ENCODE measurements around the gene AGPS. TPM values are rescaled to one million over a fixed set of nuclear protein-coding genes. Genes with fewer than 3 reads are reported as not detected.
"Not testable (repeated sequence)": the region's sequence is repeated elsewhere in the genome, so short reads cannot be mapped to it uniquely, and the experiment has no call there.

AGPS gene
- total RNA-seq, 1 experiment from 2014 or later: 46.7 TPM

GRCh38 chr2:177455187-177455586 is 62.6 kb downstream of the AGPS start:
- Histone ChIP-seq H3K27me3 (replicated peaks; ENCODE audit: insufficient read depth, low read depth, low read length, poor library complexity) (no peaks in the 10 kb centered on the region), H3K9me3 (ENCODE audit: low read depth, low read length, poor library complexity, severe bottlenecking) (no peaks in the 10 kb centered on the region), H3K36me3 (ENCODE audit: insufficient read depth, low read length, poor library complexity, severe bottlenecking) (peaks cover 5% of the 10 kb centered on the region), H3K27ac (ENCODE audit: low read depth, low read length, poor library complexity, severe bottlenecking) (no peak overlapping the region), H3K4me1 (ENCODE audit: insufficient read depth, low read length, poor library complexity, severe bottlenecking) (no peaks in the 10 kb centered on the region), H3K4me3 (ENCODE audit: low read depth, low read length, poor library complexity, severe bottlenecking) (no peak overlapping the region)
- no peak for DNase-seq (ENCODE audit: low spot score)
- ChIA-PET POLR2A (ENCODE audit: low non-redundant PET) (interaction anchor here (0.6 to 0.7 kb wide), 2 partner anchors 16 to 23 kb away, joined by 4 to 10 read pairs; no protein-coding TSS in a partner anchor), CTCF (interaction anchor here (0.7 kb wide), 1 partner anchor 20 kb away, joined by 3 read pairs; no protein-coding TSS in a partner anchor)
- TF ChIP-seq CTCF (conservative IDR thresholded peaks at IDR 0.05; ENCODE audit: low read depth, low read length) (no peak), EZH2 (IDR thresholded peaks at IDR 0.05; ENCODE audit: borderline replicate concordance, low read depth, low read length, poor library complexity, severe bottlenecking) (no peak)
- intact Hi-C loops (cut with micrococcal nuclease; ENCODE audit: unreplicated experiment): no loop called here
- no TSS peak for BruUV-seq (replicated peaks)

- H3K4me1 ChIP-seq (ENCODE audit: insufficient read depth, low read length, poor library complexity, severe bottlenecking); BruUV-seq (replicated peaks); CTCF ChIA-PET; DNase-seq (ENCODE audit: low spot score); POLR2A ChIA-PET (ENCODE audit: low non-redundant PET); H3K27me3 ChIP-seq (replicated peaks; ENCODE audit: insufficient read depth, low read depth, low read length, poor library complexity); H3K9me3 ChIP-seq (ENCODE audit: low read depth, low read length, poor library complexity, severe bottlenecking); H3K27ac ChIP-seq (ENCODE audit: low read depth, low read length, poor library complexity, severe bottlenecking); H3K36me3 ChIP-seq (ENCODE audit: insufficient read depth, low read length, poor library complexity, severe bottlenecking); H3K4me3 ChIP-seq (ENCODE audit: low read depth, low read length, poor library complexity, severe bottlenecking); intact Hi-C loops (cut with micrococcal nuclease; ENCODE audit: unreplicated experiment): not testable (repeated sequence)
Measured at GRCh38 chr2:177459756-177460155, 67.2 kb downstream of the AGPS start.

- Histone ChIP-seq H3K27ac (ENCODE audit: low read depth, low read length, poor library complexity, severe bottlenecking) (no peak overlapping the region), H3K36me3 (ENCODE audit: insufficient read depth, low read length, poor library complexity, severe bottlenecking) (peaks cover 11% of the 10 kb centered on the region), H3K27me3 (replicated peaks; ENCODE audit: insufficient read depth, low read depth, low read length, poor library complexity) (no peaks in the 10 kb centered on the region), H3K4me3 (ENCODE audit: low read depth, low read length, poor library complexity, severe bottlenecking) (no peak overlapping the region), H3K9me3 (ENCODE audit: low read depth, low read length, poor library complexity, severe bottlenecking) (no peaks in the 10 kb centered on the region), H3K4me1 (ENCODE audit: insufficient read depth, low read length, poor library complexity, severe bottlenecking) (no peaks in the 10 kb centered on the region)
- ChIA-PET CTCF (no interaction called here), POLR2A (ENCODE audit: low non-redundant PET) (no interaction called here)
- TF ChIP-seq EZH2 (IDR thresholded peaks at IDR 0.05; ENCODE audit: borderline replicate concordance, low read depth, low read length, poor library complexity, severe bottlenecking): no peak
- no peak for TF ChIP-seq CTCF (conservative IDR thresholded peaks at IDR 0.05; ENCODE audit: low read depth, low read length)
- DNase-seq (ENCODE audit: low spot score): no peak
- intact Hi-C loops (cut with micrococcal nuclease; ENCODE audit: unreplicated experiment): no loop called here
- no TSS peak for BruUV-seq (replicated peaks)
Measured at GRCh38 chr2:177460973-177461585, 68.5 kb downstream of the AGPS start.

GRCh38 chr2:177464549-177464948 is 72.0 kb downstream of the AGPS start:
- ChIA-PET POLR2A (ENCODE audit: low non-redundant PET) (no interaction called here), CTCF (no interaction called here)
- no peaks in the 10 kb centered on the region for H3K27me3 ChIP-seq (replicated peaks; ENCODE audit: insufficient read depth, low read depth, low read length, poor library complexity)
- TF ChIP-seq CTCF (conservative IDR thresholded peaks at IDR 0.05; ENCODE audit: low read depth, low read length): no peak
- peaks cover 11% of the 10 kb centered on the region for H3K36me3 ChIP-seq (ENCODE audit: insufficient read depth, low read length, poor library complexity, severe bottlenecking)
- no peaks in the 10 kb centered on the region for H3K9me3 ChIP-seq (ENCODE audit: low read depth, low read length, poor library complexity, severe bottlenecking)
- H3K4me3 ChIP-seq (ENCODE audit: low read depth, low read length, poor library complexity, severe bottlenecking): no peak overlapping the region
- intact Hi-C loops (cut with micrococcal nuclease; ENCODE audit: unreplicated experiment): no loop called here
- no TSS peak for BruUV-seq (replicated peaks)
- no peak for DNase-seq (ENCODE audit: low spot score)
- no peak overlapping the region for H3K27ac ChIP-seq (ENCODE audit: low read depth, low read length, poor library complexity, severe bottlenecking)
- no peaks in the 10 kb centered on the region for H3K4me1 ChIP-seq (ENCODE audit: insufficient read depth, low read length, poor library complexity, severe bottlenecking)
